GM19372 (cell line): Measurements from ENCODE around the gene SDCCAG8.

Experiments
- ATAC-seq: cut with Tn5 transposase; IDR thresholded peaks from one replicate; pipeline ENCODE4 v1.9.1; 2021; ENCODE audit warnings: mild to moderate bottlenecking, low read depth, moderate library complexity; ENCODE audit not compliant: unreplicated experiment

The SDCCAG8 gene

DNA sequence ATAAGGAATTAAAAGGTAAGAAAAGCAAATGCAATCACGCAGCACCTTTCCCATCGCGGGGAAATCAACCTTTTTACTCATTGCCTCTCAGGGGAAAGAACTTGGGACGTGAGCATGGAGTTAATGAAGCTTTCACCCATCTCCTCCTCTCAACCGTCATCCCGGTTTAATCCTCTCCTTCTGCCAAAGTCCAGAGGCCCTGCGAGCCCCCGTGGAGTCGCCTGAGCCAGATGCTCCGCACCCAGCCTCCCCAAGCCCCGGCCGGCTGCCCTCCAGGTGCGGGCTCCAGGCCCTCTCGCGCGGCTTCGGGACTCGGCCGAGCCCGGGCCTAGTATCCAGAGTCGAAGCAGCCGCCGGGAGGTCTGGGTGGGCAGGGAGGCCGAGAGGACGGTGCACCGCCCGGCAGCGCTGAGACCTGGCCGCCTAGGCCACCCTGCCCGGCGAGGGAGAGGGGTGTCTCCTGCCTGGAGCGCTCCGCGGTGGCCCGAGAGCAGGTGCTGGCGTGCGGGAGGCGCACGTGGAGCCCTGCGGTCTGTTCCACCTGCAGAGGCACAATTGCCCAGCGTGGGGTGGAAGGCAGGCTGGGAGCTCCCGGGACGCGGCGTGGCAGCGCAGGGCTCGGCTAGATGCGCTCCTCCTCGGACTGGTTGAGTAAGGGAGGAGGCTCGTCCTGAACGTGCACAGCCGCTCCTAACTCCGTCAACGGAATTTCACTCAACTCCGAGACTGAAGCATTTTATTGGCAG, 218.5 kb downstream of the SDCCAG8 start:
- ATAC-seq: no peak

DNA sequence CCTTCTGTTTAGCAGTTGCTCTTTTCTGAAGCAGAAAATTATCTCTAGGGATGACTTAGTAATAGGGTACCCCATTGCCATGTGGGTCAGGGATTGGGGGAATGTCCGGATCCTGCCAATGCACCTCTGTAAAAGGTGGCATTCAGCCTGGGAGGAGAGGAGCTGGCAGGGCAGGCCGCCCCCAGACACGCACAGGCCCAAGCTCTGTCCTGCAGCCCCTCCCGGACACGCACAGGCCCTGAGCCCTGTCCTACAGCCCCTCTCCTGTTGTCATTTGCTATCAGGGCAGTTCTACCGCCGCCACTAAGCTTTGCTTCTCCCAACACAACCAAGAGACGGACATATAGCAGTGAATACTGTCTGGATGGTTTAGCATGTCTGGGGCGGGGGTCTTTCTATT, 219.1 kb downstream of the SDCCAG8 start:
- no peak for ATAC-seq

- no peak for ATAC-seq
Observed at GRCh38 chr1:243475966-243476365, 220.1 kb downstream of the SDCCAG8 start.

- ATAC-seq: no peak
Observed at GRCh38 chr1:243477731-243478290, 222.0 kb downstream of the SDCCAG8 start.

- ATAC-seq: no peak
Observed at GRCh38 chr1:243481101-243481500, 225.3 kb downstream of the SDCCAG8 start.

- ATAC-seq: no peak
Observed at GRCh38 chr1:243482141-243483022, 226.5 kb downstream of the SDCCAG8 start.

- ATAC-seq: no peak
Observed at GRCh38 chr1:243483071-243483771, 227.4 kb downstream of the SDCCAG8 start.

- ATAC-seq: no peak
Observed at GRCh38 chr1:243483952-243484351, 228.1 kb downstream of the SDCCAG8 start.

- peak; percentile 24 for ATAC-seq
Observed at GRCh38 chr1:243487036-243487648, 231.3 kb downstream of the SDCCAG8 start.

- ATAC-seq: peak; percentile 72
Observed at GRCh38 chr1:243487649-243488227, 231.9 kb downstream of the SDCCAG8 start.

DNA sequence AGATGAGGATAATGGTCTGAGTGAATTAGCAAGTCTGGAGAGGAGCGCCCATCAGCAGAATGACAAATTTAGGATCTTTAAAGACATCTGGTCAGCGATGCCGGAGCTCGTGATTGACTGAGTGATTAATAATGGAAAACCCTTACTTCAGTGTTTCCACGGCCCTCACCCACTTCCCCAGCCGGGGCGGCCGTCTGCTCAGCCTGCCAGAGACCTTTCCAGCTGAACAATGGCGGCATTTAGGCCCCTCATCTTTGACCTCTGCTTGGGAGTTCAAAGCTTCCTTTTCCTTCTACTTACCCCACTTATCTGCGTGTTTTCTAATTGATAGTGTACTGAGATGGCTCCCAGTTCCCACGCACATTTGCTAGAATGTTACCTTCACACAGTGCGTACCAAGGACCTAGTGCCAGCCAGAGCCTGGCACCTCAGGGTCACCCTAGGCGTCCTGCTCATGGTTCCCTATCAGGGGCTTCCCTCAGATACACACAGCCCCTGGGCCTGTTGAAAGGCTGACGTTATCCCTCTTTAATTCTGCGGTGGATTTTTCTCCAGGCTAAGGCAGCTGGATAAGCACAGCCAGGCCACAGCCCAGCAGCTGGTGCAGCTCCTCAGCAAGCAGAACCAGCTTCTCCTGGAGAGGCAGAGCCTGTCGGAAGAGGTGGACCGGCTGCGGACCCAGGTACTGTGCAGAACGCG, 232.8 kb downstream of the SDCCAG8 start:
- no peak for ATAC-seq

GRCh38 chr1:243489158-243489527, 233.3 kb downstream of the SDCCAG8 start:
- no peak for ATAC-seq

GRCh38 chr1:243489681-243490546, 234.1 kb downstream of the SDCCAG8 start:
- no peak for ATAC-seq

DNA sequence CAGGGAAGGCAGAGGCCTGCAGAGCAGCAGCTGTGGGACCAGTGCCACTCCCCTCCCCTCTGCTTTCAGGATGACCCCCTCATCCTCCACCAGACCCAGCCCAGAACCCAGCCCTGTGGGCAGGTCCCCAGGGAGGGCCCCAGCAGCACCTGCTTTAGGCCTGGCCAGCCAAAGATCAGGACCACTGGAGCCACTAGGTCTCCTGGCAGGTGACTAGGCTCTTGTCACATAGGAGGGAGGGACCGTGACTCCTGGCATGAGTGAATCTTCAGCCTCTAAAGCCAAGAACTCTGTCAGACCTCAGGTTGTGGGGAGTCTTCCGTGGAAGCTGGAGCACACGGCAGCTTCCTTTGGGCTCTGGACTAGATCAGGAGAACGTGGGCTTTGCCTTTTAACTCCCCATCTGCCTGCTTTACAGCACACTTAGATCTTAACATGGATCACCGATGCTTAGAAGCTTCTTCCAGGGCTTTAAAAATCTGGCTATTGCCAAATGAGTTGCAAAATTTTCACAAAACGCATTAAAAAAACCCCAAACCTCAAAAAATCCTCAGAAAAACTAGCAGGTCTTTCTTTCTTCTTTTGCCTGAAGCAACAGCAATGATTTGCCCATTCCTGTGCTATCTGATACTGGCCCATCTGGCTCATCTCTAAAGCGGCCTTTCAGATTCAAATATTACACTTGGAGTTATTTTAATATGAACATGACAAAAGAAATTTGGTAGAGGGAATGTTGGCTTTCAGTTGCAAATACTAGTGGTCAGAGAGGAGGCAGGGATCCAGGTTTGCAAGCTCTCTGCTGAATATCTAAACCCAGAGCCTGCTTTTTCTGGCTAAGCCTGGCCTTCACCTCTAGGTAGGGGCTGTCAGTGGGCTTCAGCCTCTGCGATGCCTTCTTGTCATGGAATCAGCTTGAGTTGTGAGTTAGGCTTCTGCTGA, 235.2 kb downstream of the SDCCAG8 start:
- ATAC-seq: no peak

DNA sequence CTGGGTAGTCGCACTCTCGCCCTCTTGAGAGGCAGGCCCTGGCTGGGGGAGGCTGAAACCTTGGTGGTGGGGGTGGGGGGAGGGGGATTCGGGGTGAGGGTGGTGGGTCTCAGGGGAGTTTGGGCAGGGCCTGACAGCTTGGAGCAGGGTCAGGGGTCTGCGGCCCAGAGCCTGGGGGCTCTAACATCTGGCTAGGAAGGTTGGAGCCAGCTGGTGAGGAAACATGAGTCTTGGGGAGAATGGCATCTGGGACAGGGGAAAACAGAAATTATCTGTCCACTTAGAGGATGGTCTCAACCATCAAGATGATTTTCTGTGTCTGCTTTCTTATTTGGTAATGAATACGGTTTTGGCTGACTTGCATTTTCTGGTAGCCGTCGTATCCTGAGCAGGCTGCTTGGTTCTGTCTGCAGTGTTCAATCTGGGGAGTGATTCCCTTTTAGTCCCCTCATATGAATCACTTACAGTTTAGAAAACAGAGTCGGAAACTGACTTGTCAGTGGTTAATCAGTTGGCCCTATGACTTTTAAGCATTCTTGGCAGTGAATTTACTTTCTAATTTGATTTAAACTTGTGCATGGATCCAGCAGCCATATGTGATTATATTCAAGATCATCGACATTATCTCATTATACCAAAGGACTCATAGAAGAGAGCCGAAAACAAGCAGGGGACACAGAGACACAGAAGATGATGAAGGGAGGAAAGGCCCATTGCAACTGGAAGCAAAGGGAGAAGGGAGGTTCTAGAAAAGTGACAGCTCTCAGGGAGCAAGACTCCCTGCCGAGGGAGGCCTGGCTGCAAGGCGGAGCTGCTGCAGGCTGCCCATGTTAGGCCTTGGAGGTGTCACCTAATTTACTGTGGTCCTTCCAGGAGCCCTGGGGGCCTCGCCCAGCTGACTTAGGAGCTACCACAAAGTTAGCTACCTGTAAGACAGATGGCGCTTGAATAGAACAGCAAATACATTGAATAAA, 237.6 kb downstream of the SDCCAG8 start:
- ATAC-seq: no peak

- ATAC-seq: no peak
Observed at GRCh38 chr1:243494741-243495431, 239.0 kb downstream of the SDCCAG8 start.
